Measurements from ENCODE around the gene TACC2.

Gene TACC2

DNA sequence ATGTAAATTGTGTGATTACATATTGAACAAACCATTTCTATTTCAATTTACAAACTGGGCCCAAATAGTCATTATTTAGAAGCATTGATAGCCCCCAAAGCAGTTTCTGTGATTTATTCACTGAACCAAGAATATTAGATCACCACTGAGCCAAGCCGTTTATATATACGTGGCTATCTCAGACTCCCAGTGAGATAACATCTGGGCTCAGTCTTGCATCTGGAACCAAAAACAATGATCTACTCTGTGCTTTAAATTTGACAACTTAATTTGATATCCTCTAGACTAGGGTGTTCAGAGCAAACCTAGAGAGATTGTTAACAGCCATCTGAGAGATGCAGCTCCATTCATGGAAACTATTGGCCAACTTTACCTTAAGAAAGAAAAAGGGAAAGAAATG, 240.7 kb downstream of the TACC2 start:
- no peak for DNase-seq (ENCODE audit: low spot score)

DNA sequence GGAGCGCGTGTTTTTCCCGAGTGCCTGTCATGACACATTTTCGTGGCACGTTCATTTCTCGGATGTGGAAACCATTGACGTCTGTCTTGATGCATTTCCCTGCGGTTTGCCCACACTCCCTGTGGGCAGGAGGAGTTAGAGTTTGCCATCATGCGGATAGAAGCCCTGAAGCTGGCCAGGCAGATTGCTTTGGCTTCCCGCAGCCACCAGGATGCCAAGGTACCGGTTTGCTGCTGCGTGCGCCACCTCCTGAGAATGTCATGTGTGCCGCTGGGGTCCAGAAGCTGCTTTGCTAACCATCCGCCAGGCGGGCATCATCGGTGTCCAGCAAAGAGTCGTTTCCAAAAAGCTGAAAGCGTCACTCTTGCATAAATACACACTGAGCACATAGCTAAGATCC, 241.3 kb downstream of the TACC2 start:
- no peak for DNase-seq (ENCODE audit: low spot score)

DNA sequence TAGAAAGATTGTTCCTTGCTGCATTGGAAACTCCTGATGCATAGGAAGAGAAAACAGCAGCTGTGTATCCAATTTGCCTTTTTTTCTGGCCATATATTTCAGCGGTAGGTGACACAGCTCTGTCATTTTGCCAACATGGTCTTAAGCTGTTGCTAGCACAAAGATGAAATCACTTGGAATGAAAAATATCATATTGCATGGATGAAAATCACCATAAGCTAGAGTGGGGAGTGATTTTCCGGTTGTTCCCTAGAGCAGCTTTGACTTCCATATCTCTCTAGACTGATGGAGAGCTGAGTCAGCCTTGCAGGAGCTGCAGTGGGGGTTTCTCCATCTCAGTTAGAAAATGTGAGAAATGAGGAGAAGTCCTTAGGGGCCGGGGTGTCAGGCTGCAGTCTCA, 243.8 kb downstream of the TACC2 start:
- DNase-seq (ENCODE audit: low spot score): no peak

DNA sequence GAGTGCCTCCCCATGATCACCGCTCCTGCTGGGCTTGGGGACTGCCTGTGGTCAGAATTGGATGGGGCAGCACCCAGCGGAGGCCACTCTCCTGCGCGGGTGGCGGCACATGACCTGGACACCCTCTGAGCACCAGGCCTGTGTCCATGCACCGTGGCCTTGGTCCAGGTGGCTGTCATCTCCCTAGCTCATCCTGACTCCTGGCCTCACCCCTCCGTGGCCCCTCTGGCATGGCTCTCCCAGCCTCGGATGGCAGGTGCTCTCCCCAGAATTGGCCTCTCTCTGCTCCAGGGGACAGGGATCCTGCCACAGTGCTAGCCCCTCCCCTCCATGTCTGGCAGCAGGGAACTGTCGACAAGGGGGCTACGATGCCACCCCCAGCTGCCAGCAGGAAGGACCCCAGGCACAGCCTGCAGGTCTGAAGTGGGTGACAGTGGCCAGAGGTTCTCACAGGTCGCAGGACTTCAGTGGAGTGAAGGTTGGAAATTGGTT, 244.9 kb downstream of the TACC2 start:
- no peak for DNase-seq (ENCODE audit: low spot score)

DNA sequence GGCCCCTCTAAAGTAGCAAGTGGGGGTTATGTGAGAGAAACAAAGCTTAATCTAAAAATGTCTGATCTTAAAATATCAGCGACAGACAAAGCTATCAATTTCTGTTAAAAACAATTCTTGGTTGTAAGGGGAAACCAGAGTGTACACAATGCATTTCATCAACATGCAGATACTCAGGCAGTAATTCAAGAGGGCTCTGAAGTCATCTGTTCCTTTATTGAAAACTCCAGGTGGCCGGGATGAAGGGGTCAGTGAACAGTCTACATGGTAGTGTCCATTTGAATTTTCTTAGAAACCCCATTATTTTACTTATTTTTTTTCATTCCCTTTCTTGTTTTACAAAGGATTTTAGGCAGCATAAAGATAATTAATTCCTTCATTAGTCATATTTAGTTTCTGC, 245.5 kb downstream of the TACC2 start:
- no peak for DNase-seq (ENCODE audit: low spot score)

DNA sequence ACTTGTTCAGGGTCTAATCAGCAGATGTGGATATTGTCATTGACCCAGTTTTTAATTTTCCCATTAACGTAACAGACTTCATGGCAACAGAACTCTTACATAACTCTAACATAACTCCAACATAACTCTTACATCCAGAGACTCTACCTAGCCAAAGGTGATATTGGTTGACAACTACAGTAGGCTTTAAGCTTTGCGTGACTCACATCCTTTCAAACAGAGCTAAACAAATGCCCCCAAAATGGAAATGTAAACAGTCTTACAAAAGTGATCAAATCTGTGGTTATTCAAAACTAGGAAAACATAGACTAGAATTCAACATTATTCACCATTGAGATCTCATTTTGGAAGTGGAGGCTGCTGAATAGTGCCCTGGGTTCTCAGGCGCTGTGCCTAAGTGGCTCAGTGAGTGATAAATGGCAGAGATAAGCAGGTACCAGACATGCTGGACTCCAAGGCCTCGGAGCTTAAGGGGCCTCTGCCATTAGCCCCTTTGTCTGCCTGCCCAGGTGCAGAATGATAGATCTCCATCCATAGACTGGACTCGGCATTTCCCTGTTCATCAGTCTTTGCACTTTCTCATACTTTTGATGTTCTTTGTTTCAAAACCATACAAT, 247.8 kb downstream of the TACC2 start:
- no peak for DNase-seq (ENCODE audit: low spot score)

DNA sequence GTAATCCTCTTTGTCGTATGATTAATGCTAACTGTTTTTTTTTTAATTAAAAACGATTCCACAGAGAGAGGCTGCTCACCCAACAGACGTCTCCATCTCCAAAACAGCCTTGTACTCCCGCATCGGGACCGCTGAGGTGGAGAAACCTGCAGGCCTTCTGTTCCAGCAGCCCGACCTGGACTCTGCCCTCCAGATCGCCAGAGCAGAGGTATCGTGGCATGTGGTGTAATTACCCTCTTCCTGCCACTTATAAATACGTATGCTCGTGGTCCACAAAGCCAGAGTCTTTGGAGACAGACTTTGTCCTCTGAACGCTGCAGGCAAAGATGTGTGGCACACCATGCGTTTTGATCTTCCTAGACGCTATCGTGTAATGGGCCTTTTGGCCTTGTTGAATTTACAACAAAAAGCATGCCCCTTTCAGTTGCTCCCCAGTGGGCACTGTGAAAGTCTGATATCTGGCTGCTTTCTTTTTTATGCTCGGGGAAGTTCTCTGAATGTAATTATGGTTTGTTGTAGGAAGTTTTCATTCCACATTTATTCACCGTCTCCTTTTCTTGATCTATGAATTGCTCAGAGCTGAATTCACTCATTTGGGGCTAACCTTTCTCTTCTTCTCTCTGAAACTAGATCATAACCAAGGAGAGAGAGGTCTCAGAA, 248.5 kb downstream of the TACC2 start:
- no peak for DNase-seq (ENCODE audit: low spot score)

DNA sequence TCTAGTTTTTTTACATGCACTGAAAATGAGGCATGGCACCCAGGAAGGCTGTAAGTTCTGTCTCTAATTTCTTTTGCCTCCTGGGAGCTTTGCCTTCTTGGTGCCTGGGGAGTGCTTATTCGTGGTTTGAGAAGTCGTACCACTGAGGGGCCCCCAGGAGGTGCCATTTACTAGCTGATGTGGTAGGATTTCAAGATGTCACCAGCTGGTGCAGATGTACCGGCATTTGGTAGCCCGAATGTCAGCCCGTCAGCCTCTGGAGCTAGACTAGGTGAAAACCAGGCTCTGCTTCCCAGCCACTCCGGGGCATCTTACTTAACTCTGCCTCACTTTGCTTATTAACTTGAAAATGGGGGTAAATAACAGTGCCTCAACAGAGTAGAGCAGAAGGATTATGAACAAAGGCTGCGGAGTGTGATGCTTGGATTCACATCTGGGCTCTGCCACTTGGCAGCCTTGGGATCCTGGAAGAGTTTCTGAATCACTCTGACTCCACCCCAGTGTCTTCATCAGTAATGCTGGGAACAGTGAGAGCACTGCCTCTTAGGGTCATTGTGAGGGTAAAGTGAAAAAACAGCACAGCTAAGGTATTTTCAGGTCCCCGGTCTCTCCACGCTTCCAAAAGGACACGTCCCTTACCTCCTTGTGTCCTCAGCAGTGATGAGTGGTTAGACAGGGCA, 250.8 kb downstream of the TACC2 start:
- no peak for DNase-seq (ENCODE audit: low spot score)

DNA sequence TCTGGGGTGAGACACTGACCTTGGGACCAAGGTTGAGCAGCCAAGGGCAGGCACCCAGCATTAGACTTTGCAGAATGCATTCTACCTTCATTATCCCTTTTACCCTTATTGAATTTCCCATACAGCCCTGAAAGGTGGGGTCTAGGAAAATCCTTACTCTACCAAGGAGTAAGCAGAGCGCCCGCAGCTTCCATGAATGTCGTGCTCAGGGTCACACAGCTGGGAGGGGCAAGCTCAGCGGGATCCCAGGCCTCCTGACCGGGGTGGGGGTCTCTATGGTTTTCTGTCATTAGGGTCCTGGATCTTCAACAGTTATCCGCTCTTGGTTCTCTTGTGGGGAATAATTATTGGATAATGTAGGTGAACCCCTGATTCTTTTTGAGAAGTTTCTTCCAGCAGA, 251.4 kb downstream of the TACC2 start:
- DNase-seq (ENCODE audit: low spot score): no peak

DNA sequence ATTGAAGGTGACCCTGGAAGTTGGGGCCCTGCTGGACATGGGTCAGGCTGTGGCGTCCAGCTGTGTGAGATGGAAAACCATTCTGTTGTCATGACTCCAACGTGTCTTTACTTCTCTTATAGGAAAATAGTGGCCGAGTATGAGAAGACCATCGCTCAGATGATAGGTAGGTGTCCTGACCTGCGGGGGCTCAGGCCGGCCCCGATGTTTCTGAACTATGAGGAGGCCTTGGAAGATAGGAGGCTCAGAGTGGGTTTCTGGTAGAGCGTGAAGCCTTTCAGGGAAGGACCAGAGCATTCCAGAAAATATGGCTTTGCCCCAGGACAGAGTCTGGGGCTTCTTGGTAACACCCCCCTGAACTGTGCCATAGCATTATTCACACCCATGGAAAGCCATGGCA, 252.9 kb downstream of the TACC2 start:
- DNase-seq (ENCODE audit: low spot score): no peak

DNA sequence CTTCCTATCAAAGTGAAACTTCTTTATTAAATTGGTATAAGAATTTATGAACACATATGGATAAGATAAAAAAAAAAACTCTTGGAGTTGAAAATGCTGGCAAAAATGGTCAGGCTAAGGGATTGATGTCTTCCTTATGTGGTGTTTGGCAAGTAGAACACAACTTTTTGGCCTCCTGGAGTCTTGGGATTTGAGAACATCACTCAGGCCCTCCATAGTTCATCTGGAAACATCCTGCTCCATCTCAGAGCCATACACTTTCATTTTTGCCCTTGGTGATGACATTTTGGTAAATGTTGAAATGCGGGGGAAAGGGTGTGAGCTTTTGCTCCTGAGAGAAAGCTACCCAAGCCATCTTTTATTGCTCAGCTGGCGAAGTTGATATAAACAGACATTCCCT, 254.6 kb downstream of the TACC2 start:
- DNase-seq (ENCODE audit: low spot score): no peak

DNA sequence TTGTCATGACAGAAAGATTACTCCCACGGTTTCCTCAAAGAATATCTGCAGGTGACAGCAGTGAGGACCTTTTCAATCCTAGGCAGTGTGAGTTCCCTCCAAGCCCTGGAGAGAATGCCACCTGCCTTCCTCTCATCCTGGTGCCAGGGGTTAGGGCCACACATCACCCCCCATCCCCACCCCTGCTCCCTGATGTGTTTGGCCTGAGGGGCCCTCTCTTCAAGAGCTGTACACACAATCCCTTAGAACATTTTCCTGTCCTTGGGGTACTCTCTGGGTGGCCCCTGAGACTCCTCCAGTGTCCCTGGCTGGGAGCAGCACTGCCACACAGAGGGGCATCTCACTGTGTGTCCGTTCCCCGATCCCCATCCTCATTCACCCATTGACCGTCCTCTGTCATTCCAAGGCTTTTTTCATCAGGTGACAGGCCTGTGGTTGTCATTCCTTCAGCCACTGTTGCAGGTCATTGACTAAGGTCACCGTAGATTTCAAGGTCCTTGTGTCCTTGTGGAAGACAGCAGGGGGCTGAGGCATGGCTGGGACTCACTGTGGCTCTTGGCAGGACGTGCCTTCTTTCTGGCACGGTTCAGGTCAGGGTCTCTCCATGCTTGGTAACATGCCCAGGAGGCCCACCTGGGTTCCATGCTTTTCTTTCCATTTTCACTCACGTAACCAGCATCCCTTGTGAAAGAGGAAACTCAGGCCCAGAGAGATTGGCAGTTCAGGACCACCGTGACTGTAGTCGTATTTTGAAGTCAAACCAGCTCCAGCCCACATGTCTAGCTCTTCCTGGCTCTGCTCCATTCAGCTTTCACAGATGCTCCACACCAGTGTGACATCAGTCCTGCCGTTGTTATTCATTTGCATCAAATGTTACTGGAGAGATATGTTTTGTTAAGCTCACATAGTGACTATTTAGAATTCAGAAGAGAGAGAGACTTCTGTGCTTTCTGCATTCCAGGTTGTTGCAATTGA, 255.3 kb downstream of the TACC2 start:
- DNase-seq (ENCODE audit: low spot score): no peak

DNA sequence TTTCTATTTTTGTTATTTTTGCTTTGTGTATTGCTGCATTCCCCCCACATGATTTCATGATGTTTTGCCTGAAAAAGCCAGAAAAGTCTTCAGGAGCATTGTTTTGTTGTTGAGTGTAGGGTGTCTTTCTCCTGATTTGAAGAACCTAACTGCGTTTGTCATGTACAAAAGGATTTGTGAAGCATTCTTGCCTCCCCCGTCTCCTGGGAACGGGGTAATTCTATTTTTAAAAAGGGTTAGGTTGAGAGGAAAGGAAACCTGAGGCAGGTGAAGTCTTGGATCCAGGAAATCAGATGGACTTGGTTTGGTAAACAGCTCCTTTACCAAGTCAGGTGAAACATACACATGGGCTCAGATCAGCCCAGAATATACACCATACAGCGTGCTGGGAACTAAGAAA, 256.2 kb downstream of the TACC2 start:
- DNase-seq (ENCODE audit: low spot score): no peak

DNA sequence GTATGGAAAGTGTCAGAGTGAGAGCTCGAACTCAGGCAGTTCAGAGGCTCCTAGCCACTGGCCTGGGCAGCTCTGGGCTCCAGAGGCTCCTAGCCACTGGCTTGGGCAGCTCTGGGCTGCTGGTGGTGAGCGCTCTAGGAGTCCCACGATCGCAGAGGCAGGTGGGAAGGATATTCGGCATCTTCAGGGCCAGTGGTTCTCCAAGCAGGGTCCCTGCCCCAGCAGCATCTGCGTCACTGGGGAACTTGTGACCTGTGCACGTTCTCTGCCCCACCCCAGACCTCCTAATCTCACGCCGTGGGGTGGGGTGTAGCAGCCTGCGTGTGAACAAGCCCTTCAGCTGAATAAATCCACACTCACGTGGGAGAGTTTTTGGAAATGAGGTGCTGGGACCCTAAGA, 256.9 kb downstream of the TACC2 start:
- DNase-seq (ENCODE audit: low spot score): no peak

DNA sequence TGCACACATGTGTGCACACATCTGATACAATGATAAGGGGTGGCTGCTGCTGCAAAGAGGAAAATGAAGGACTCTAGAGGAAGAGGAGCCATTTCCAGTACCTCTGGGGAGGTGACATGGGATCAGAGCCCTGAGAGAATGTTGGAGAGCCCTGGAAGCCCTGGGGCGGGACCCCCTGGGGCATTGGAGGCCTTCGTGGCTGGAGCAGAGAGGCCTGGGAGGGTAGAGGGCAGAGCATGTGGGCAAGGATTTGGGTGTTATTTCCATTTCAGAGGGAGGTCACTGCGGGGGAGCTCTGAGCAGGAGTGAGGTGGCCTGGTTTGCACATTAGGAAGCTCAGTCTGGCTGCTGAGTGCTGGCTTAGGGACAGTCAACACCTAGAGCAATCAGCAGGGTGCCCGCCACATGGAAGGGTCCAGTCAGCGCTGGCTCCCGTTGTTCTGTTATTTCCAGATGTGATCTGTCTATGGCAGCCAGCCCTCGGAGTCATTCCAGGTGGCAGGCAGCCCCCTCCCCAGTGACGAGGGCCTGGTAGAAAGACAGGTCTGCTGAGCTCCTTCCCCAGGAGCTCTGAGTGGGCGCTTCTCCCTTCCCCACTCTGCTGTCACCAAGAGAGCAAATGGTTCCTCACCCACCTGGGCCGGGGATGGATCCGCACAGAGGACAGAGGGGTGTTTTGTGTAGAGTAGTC, 258.0 kb downstream of the TACC2 start:
- DNase-seq (ENCODE audit: low spot score): no peak

DNA sequence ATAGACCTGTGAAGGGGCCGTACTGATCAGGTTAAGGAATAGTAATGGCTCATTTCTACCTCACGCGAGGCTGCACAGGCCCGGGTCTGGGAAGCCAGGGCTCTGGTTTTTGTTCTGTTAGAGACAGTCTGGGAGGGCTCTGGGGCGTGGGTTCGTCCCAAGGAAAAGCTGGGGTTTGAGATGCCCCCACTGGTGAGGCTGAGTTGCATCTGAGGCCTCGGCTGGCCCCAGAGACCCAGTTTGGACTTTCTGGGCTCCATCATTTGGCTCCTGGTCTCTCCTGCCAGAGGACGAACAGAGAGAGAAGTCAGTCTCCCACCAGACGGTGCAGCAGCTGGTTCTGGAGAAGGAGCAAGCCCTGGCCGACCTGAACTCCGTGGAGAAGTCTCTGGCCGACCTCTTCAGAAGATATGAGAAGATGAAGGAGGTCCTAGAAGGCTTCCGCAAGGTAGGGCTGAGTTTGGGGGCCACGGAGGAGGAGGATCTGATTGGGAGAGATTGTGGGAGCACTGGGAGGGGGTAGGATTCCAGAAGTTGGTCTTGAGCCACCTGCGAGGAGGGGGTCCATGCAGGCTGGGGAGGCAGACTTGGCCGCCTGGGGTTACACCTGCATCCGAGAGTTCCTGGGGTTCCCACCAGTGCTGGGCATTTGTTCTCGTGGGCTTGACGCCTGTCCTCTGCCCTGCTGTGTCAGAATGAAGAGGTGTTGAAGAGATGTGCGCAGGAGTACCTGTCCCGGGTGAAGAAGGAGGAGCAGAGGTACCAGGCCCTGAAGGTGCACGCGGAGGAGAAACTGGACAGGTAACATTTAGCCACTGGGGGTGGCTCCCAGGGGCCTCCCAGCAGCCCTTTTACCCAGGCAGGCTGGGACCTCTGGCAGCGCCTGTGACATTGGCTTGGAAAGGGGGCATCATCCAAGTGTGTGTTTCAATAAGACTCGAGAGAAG, 259.7 kb downstream of the TACC2 start:
- no peak for DNase-seq (ENCODE audit: low spot score)

DNA sequence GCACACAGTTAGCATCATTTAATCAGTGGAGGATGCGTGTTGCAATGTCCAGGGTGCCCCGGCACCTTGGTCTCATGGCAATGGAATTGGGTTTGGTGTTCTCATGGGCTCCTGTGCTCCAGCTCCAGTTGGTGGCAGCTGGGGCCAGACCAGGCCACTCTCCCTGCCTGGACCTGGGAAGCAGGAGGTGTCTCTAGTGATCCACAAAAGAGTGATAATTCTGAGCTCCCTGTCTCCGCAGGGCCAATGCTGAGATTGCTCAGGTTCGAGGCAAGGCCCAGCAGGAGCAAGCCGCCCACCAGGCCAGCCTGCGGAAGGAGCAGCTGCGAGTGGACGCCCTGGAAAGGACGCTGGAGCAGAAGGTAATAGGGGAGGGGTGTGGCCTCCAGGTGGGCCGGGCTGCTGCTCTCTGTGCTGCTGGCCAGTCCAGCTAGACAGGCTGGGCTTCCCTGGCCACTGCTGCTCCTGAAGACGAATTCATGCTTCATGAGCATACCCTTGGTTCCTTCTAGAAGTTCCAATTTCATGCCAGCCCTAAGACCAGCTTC, 260.4 kb downstream of the TACC2 start:
- DNase-seq (ENCODE audit: low spot score): no peak

DNA sequence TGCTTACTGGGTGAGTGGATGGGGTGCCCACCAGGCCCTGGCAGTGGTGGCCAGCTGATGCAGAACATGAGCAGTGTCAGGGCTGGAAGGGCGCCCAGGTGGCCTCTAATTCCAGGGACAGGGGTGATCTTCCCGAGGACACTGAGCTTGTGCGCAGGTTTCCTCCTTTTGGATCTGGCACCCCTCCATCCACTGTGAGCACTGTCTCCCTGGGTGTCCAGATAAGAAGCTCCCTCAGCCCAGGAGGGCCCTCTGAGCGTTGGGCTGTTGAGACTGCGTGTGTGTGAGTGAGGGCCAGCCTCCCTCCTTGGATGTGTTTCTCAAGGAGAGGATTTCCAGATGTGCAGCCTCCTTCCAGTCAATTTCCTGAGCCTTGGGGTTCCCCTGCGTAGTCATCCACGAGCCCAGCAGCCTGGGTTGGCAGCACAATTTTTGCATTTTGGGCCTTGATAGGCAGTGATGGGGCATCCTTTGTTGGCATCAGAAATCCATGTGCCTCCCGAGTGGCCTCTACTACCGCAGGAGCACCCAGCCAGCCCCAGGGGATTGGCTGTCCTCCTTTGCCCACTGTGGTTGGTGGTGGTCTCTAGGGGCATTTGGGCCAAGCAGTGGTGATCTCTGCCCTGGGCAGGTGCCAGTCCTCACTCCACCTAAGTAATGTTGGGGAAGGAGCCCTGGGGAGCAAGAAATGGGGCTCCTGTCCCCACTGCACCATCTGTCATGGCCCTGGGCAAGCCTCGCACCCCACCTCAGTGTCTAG, 261.2 kb downstream of the TACC2 start:
- DNase-seq (ENCODE audit: low spot score): no peak

DNA sequence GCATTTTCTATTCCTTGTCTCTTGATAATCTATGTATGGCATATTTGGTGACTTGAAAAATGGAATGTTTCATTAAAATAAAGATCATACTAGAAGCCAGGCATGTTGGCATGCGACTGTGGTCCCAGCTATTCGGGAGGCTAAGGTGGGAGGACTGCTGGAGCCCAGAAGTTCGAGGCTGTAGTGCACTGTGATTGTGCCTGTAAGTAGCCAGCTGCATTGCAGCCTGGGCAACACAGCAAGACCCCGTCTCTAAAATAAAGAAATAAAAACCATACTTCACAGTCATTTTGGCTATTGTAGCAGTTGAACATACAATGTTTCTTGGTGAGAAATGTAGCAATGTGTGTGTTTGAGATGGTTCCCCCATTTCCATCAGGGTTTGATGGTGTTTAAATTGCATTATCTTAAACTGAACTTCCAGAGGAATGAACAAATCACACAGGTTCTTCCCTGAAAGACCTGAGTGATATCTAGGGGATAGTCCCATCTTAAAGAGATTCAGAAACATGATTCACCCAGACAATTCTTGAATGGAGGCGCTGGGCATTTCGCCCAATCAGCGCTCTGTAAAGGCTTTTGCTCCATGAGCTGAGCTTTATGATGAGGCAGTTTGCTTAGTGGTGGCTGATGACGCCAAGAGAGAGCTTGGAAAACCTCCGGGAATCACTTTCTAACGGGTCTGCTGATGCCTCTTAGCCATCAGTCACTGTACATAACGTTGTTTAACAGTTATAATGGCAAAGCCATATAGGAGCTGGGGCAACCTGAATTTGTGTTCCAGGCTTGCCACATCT, 262.7 kb downstream of the TACC2 start:
- DNase-seq (ENCODE audit: low spot score): no peak

Measured in hematopoietic multipotent progenitor cell treated with erythropoietin and hydrocortisone succinate and interleukin-3 and kit ligand, for 17 days (in vitro differentiated cells).